ENCODE measurements around the gene REL. TPM values are rescaled to one million over a fixed set of nuclear protein-coding genes. Genes with fewer than 3 reads are reported as not detected.

The REL gene
- total RNA-seq, 2 donors from 2014 or later: 10.2 to 30.0 TPM

GRCh38 chr2:60945341-60945740, 64.0 kb downstream of the REL start:
- no peaks in the 10 kb centered on the region for H3K4me1 ChIP-seq (replicated peaks)
- no peak overlapping the region for H3K4me3 ChIP-seq
- no peak overlapping the region for H3K27ac ChIP-seq
- no peaks in the 10 kb centered on the region for H3K27me3 ChIP-seq (replicated peaks; ENCODE audit: insufficient read depth)
- TF ChIP-seq POLR2AphosphoS5 (IDR thresholded peaks at IDR 0.05): no peak
- no peak for TF ChIP-seq CTCF (IDR thresholded peaks at IDR 0.05)
- TF ChIP-seq POLR2A (IDR thresholded peaks at IDR 0.05): no peak
- intact Hi-C loops (cut with DNase I): no loop called here
- H3K9me3 ChIP-seq: no peaks in the 10 kb centered on the region
- WGBS: 67% methylated on average over 2 of the region's 2 CpGs
- no peak for DNase-seq (ENCODE audit: low spot score)
- no peaks in the 10 kb centered on the region for H3K36me3 ChIP-seq

GRCh38 chr2:60947056-60947455, 65.7 kb downstream of the REL start:
- no peak overlapping the region for H3K4me3 ChIP-seq
- intact Hi-C loops (cut with DNase I): no loop called here
- H3K4me1 ChIP-seq (replicated peaks): no peaks in the 10 kb centered on the region
- no peak for DNase-seq (ENCODE audit: low spot score)
- no peaks in the 10 kb centered on the region for H3K27me3 ChIP-seq (replicated peaks; ENCODE audit: insufficient read depth)
- no peaks in the 10 kb centered on the region for H3K9me3 ChIP-seq
- WGBS: 81% methylated on average over 4 of the region's 4 CpGs
- no peak for TF ChIP-seq POLR2AphosphoS5 (IDR thresholded peaks at IDR 0.05)
- no peak for TF ChIP-seq POLR2A (IDR thresholded peaks at IDR 0.05)
- no peak for TF ChIP-seq CTCF (IDR thresholded peaks at IDR 0.05)
- H3K27ac ChIP-seq: no peak overlapping the region
- no peaks in the 10 kb centered on the region for H3K36me3 ChIP-seq

- Histone ChIP-seq H3K27ac (no peak overlapping the region), H3K4me1 (replicated peaks) (no peaks in the 10 kb centered on the region), H3K4me3 (no peak overlapping the region), H3K9me3 (no peaks in the 10 kb centered on the region), H3K36me3 (no peaks in the 10 kb centered on the region), H3K27me3 (replicated peaks; ENCODE audit: insufficient read depth) (no peaks in the 10 kb centered on the region)
- DNase-seq (ENCODE audit: low spot score): no peak
- TF ChIP-seq POLR2A (IDR thresholded peaks at IDR 0.05) (no peak), CTCF (IDR thresholded peaks at IDR 0.05) (no peak), POLR2AphosphoS5 (IDR thresholded peaks at IDR 0.05) (no peak)
- WGBS: 95% methylated on average over 8 of the region's 8 CpGs
- intact Hi-C loops (cut with DNase I): no loop called here
Observed at GRCh38 chr2:60948161-60948560, 66.8 kb downstream of the REL start.

- WGBS: 79% methylated on average over 6 of the region's 6 CpGs
- no peak overlapping the region for H3K27ac ChIP-seq
- TF ChIP-seq POLR2AphosphoS5 (IDR thresholded peaks at IDR 0.05) (no peak), CTCF (IDR thresholded peaks at IDR 0.05) (no peak), POLR2A (IDR thresholded peaks at IDR 0.05) (no peak)
- no peak overlapping the region for H3K4me3 ChIP-seq
- no peaks in the 10 kb centered on the region for H3K9me3 ChIP-seq
- H3K4me1 ChIP-seq (replicated peaks): no peaks in the 10 kb centered on the region
- intact Hi-C loops (cut with DNase I): no loop called here
- DNase-seq (ENCODE audit: low spot score): no peak
- no peaks in the 10 kb centered on the region for H3K27me3 ChIP-seq (replicated peaks; ENCODE audit: insufficient read depth)
- no peaks in the 10 kb centered on the region for H3K36me3 ChIP-seq
Observed at GRCh38 chr2:60948926-60949579, 67.7 kb downstream of the REL start.

GRCh38 chr2:60954139-60954538, 72.8 kb downstream of the REL start:
- Histone ChIP-seq H3K4me3 (no peak overlapping the region), H3K27me3 (replicated peaks; ENCODE audit: insufficient read depth) (no peaks in the 10 kb centered on the region), H3K9me3 (no peaks in the 10 kb centered on the region), H3K27ac (no peak overlapping the region), H3K4me1 (replicated peaks) (no peaks in the 10 kb centered on the region), H3K36me3 (no peaks in the 10 kb centered on the region)
- TF ChIP-seq CTCF (IDR thresholded peaks at IDR 0.05) (no peak), POLR2A (IDR thresholded peaks at IDR 0.05) (no peak), POLR2AphosphoS5 (IDR thresholded peaks at IDR 0.05) (no peak)
- WGBS: 48% methylated on average over 2 of the region's 2 CpGs
- intact Hi-C loops (cut with DNase I): no loop called here
- no peak for DNase-seq (ENCODE audit: low spot score)

Data from prostate gland (tissue), 2 donors.